ENCODE measurements around the gene CEP72.

- no peak for TF ChIP-seq CTCF (IDR thresholded peaks at IDR 0.05)
- TF ChIP-seq ZFX (IDR thresholded peaks at IDR 0.05; ENCODE audit: borderline replicate concordance) = no peak
These were observed 11.4 kb downstream of the CEP72 start for GRCh38 chr5:623531-623930.

All from 22Rv1 (cell line).